GM21528 (cell line): ENCODE results near the gene TCF20.

ENCODE experiments used
- ATAC-seq: cut with Tn5 transposase; IDR thresholded peaks from one replicate; pipeline ENCODE4 v1.9.1; 2021; ENCODE audit warnings: mild to moderate bottlenecking, moderate library complexity; ENCODE audit not compliant: unreplicated experiment, low FRiP score

Gene TCF20

GRCh38 chr22:42270510-42271190 lies at the start of gene TCF20:
TCF20 (minus strand) TSS chr22:42270653; CDS start chr22:42215305, 55,348 bp downstream.
- peak; percentile 52 for ATAC-seq

- ATAC-seq: no peak
Measured at GRCh38 chr22:42319386-42319785, 48.9 kb upstream of the TCF20 start.

- ATAC-seq: no peak
Measured at GRCh38 chr22:42318967-42319366, 48.5 kb upstream of the TCF20 start.

GRCh38 chr22:42317691-42318547 lies 47.5 kb upstream of the TCF20 start:
- no peak for ATAC-seq

- ATAC-seq: no peak
Measured at GRCh38 chr22:42317008-42317407, 46.6 kb upstream of the TCF20 start.

- no peak for ATAC-seq
Measured at GRCh38 chr22:42315392-42315756, 44.9 kb upstream of the TCF20 start.

GRCh38 chr22:42314709-42315391 lies 44.4 kb upstream of the TCF20 start:
- no peak for ATAC-seq

- no peak for ATAC-seq
Measured at GRCh38 chr22:42313804-42314581, 43.5 kb upstream of the TCF20 start.

GRCh38 chr22:42313204-42313603 lies 42.8 kb upstream of the TCF20 start:
- no peak for ATAC-seq

- no peak for ATAC-seq
Measured at GRCh38 chr22:42310291-42311015, 40.0 kb upstream of the TCF20 start.

- ATAC-seq: no peak
Measured at GRCh38 chr22:42309865-42310264, 39.4 kb upstream of the TCF20 start.

- no peak for ATAC-seq
Measured at GRCh38 chr22:42308892-42309468, 38.5 kb upstream of the TCF20 start.

- no peak for ATAC-seq
Measured at GRCh38 chr22:42307806-42308563, 37.5 kb upstream of the TCF20 start.

- ATAC-seq: no peak
Measured at GRCh38 chr22:42306010-42306409, 35.6 kb upstream of the TCF20 start.

GRCh38 chr22:42304324-42304790 lies 33.9 kb upstream of the TCF20 start:
- no peak for ATAC-seq

GRCh38 chr22:42303396-42304323 lies 33.2 kb upstream of the TCF20 start:
- ATAC-seq: no peak

- no peak for ATAC-seq
Measured at GRCh38 chr22:42301742-42302102, 31.3 kb upstream of the TCF20 start.
